Trophoblast cell (in vitro differentiated cells and primary cell): ENCODE measurements around the gene KCNN3.

Source experiments
- DNase-seq, 2 donors: peaks; one replicate each; pipeline ENCODE4 v3.0.0-alpha.2; 2016
- H2AFZ ChIP-seq: 2 replicates; pipeline ENCODE4 v1.6.1; 2013; ENCODE audit warnings: low read length, moderate library complexity, mild to moderate bottlenecking; ENCODE audit not compliant: insufficient read depth, poor library complexity
- H2AK5ac ChIP-seq: 2 replicates; pipeline ENCODE4 v1.6.1; 2013; ENCODE audit warnings: mild to moderate bottlenecking, low read length
- H2BK120ac ChIP-seq: 2 replicates; pipeline ENCODE4 v1.6.1; 2013; ENCODE audit warnings: low read length, mild to moderate bottlenecking, moderate library complexity; ENCODE audit not compliant: insufficient read depth, poor library complexity
- H2BK12ac ChIP-seq: 2 replicates; pipeline ENCODE4 v1.6.1; 2013; ENCODE audit warnings: mild to moderate bottlenecking, low read length, moderate library complexity
- H2BK5ac ChIP-seq: 2 replicates; pipeline ENCODE4 v1.6.1; 2013; ENCODE audit warnings: low read length, low read depth, moderate library complexity, mild to moderate bottlenecking; ENCODE audit not compliant: poor library complexity
- H3K14ac ChIP-seq: 2 replicates; pipeline ENCODE4 v1.6.1; 2013; ENCODE audit warnings: mild to moderate bottlenecking, low read length
- H3K18ac ChIP-seq: 2 replicates; pipeline ENCODE4 v1.6.1; 2013; ENCODE audit warnings: mild to moderate bottlenecking, low read length
- H3K23ac ChIP-seq: 2 replicates; pipeline ENCODE4 v1.6.1; 2013; ENCODE audit warnings: low read length
- H3K27ac ChIP-seq: 2 replicates; pipeline ENCODE4 v1.5.1; 2013; ENCODE audit warnings: low read depth, mild to moderate bottlenecking, inconsistent platforms, low read length, moderate library complexity
- H3K27me3 ChIP-seq: 2 replicates; pipeline ENCODE4 v1.6.1; 2013; ENCODE audit warnings: inconsistent platforms, mild to moderate bottlenecking, low read length, moderate library complexity; ENCODE audit not compliant: insufficient read depth
- H3K36me3 ChIP-seq, 2 experiments: 1 replicate in 1 of 2; 2 replicates in 1 of 2; pipeline ENCODE4 v1.6.1; 2013; ENCODE audit warnings: low read length in 2 of 2, mild to moderate bottlenecking in 2 of 2, moderate library complexity in 1 of 2; ENCODE audit not compliant: insufficient read depth in 2 of 2, control insufficient read depth in 1 of 2
- H3K4ac ChIP-seq: 2 replicates; pipeline ENCODE4 v1.6.1; 2013; ENCODE audit warnings: low read depth, mild to moderate bottlenecking, low read length, moderate library complexity
- H3K4me1 ChIP-seq, 2 experiments: 1 replicate in 1 of 2; 2 replicates in 1 of 2; pipeline ENCODE4 v1.6.1; 2013; ENCODE audit warnings: low read length in 2 of 2, mild to moderate bottlenecking in 2 of 2, moderate library complexity in 1 of 2; ENCODE audit not compliant: insufficient read depth in 2 of 2, control insufficient read depth in 1 of 2
- H3K4me2 ChIP-seq: 2 replicates; pipeline ENCODE4 v1.6.1; 2013; ENCODE audit warnings: inconsistent platforms, mild to moderate bottlenecking, low read length, moderate library complexity
- H3K4me3 ChIP-seq: 2 replicates; pipeline ENCODE4 v1.5.1; 2013; ENCODE audit warnings: mild to moderate bottlenecking, low read depth, low read length, inconsistent platforms
- H3K79me1 ChIP-seq: one replicate; pipeline ENCODE4 v1.6.1; 2013; ENCODE audit warnings: low read length
- H3K79me2 ChIP-seq: 2 replicates; pipeline ENCODE4 v1.6.1; 2013; ENCODE audit warnings: low read length, mild to moderate bottlenecking; ENCODE audit not compliant: control insufficient read depth, insufficient read depth, poor library complexity
- H3K9ac ChIP-seq: 2 replicates; pipeline ENCODE4 v1.6.1; 2013; ENCODE audit warnings: mild to moderate bottlenecking, low read length
- H3K9me3 ChIP-seq: 2 replicates; pipeline ENCODE4 v1.6.1; 2013; ENCODE audit warnings: low read depth, mild to moderate bottlenecking, control low read depth, inconsistent platforms, low read length; ENCODE audit not compliant: insufficient read depth
- H4K12ac ChIP-seq: 2 replicates; pipeline ENCODE4 v1.6.1; 2013; ENCODE audit warnings: low read depth, mild to moderate bottlenecking, low read length, moderate library complexity
- H4K8ac ChIP-seq: 2 replicates; pipeline ENCODE4 v1.6.1; 2013; ENCODE audit warnings: low read depth, mild to moderate bottlenecking, low read length, moderate library complexity
- H4K91ac ChIP-seq: one replicate; pipeline ENCODE4 v1.6.1; 2013; ENCODE audit warnings: low read depth, mild to moderate bottlenecking, low read length, moderate library complexity
- WGBS: extraction: QIAGEN DNeasy Blood & Tissue Kit; methylation state at CpG from one replicate; pipeline ENCODE4 v1.1.7; 2013; ENCODE audit warnings: missing lambda C conversion rate; ENCODE audit not compliant: insufficient read length, insufficient coverage; ENCODE audit errors: extremely low coverage; 5-methylcytosine and 5-hydroxymethylcytosine counted together

Gene KCNN3

DNA sequence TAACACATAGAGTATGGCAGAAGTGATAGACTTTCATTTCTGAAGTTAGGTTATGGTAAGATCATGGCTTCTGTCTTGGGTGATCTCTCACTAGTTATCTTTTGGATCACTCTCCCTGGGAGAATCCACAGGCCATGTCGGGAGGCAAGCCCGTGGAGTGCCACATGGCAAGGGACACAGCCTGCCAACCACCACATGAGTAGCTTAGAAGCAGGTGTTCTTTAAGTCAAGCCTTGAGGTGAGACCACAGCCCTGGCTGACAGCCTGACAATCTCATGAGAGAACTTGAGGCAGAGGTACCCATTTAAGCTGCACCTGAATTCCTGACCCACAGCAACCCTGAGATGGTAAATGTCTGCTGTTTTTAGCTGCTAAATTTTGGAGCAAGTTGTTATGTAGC, 130.4 kb downstream of the KCNN3 start:
- no peak overlapping the region for H3K14ac ChIP-seq
- H3K27ac ChIP-seq, result no peak overlapping the region
- H3K79me2 ChIP-seq, result no peaks in the 10 kb centered on the region
- WGBS, result no CpG with 5 or more reads among the region's 2 CpGs
- DNase-seq, result no peak
- no peaks in the 10 kb centered on the region for H3K4me1 ChIP-seq
- no peak overlapping the region for H3K4ac ChIP-seq
- H3K4me2 ChIP-seq, result no peak overlapping the region
- no peaks in the 10 kb centered on the region for H3K36me3 ChIP-seq
- H2AFZ ChIP-seq, result no peak overlapping the region
- H4K8ac ChIP-seq, result no peak overlapping the region
- H3K18ac ChIP-seq, result no peak overlapping the region
- H3K23ac ChIP-seq, result no peak overlapping the region
- H3K9ac ChIP-seq, result no peak overlapping the region
- H3K4me3 ChIP-seq, result peak overlapping the region; percentile 28
- no peak overlapping the region for H2BK120ac ChIP-seq
- no peaks in the 10 kb centered on the region for H3K9me3 ChIP-seq
- H3K27me3 ChIP-seq, result no peaks in the 10 kb centered on the region
- H2BK12ac ChIP-seq, result no peak overlapping the region
- no peaks in the 10 kb centered on the region for H3K79me1 ChIP-seq
- H4K91ac ChIP-seq, result no peak overlapping the region
- H2AK5ac ChIP-seq, result no peak overlapping the region
- H2BK5ac ChIP-seq, result no peak overlapping the region
- no peak overlapping the region for H4K12ac ChIP-seq

DNA sequence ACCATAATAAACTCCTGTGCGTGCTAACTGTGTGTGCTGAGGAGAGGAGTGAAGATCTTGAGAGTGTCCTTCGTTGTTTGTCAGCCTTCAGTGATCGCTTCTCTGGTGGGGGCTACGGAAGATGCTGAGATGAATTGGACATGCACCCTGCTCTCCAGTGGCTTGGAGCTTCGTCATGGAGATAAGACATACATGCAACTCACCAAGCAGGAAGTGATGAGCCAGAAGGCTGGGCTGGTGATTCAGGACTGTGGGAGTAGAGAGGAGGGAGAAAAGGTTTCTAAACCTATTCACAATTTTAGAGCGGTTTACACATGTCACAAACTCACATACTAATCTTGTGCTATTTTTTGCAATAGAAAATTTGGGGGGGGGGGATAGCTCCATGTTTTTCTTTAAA, 133.2 kb downstream of the KCNN3 start:
- Histone ChIP-seq H2AK5ac (no peak overlapping the region), H3K79me2 (no peaks in the 10 kb centered on the region), H3K4me2 (no peak overlapping the region), H3K4me1 (no peaks in the 10 kb centered on the region), H3K23ac (no peak overlapping the region), H3K9me3 (peaks cover 3% of the 10 kb centered on the region), H2BK120ac (no peak overlapping the region), H3K4me3 (no peak overlapping the region), H3K9ac (no peak overlapping the region), H3K79me1 (no peaks in the 10 kb centered on the region), H3K4ac (no peak overlapping the region), H3K18ac (no peak overlapping the region), H2BK12ac (no peak overlapping the region), H3K27ac (no peak overlapping the region), H4K91ac (no peak overlapping the region), H2BK5ac (no peak overlapping the region), H3K27me3 (no peaks in the 10 kb centered on the region), H2AFZ (no peak overlapping the region), H4K12ac (no peak overlapping the region), H4K8ac (no peak overlapping the region), H3K14ac (no peak overlapping the region), H3K36me3 (no peaks in the 10 kb centered on the region)
- WGBS, result no CpG with 5 or more reads among the region's 6 CpGs
- no peak for DNase-seq

DNA sequence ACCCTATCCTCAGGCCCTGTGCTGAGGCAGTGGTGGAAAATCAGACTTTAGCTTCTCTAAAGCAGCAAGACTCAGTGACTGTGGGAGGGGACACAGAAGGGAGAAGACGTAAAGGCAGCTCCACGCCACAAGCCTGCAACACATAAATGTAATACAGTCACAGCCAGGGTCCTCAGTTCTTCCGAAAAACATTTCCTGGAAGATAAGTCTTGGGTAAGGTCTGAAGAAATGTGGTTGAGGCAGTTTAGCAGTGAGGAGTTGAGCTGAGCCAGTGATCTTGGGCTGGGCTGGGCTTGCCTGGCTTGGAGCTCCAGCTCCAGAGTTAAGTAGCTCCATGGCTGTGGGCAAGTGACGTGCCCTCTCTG, 134.3 kb downstream of the KCNN3 start:
- Histone ChIP-seq H3K36me3 (no peaks in the 10 kb centered on the region), H3K18ac (no peak overlapping the region), H3K4me1 (peaks cover 0 to under 1% of the 10 kb centered on the region in 2 experiments), H3K4me2 (no peak overlapping the region), H3K79me2 (no peaks in the 10 kb centered on the region), H3K27ac (no peak overlapping the region), H3K79me1 (no peaks in the 10 kb centered on the region), H3K23ac (no peak overlapping the region), H3K9ac (no peak overlapping the region), H2AK5ac (no peak overlapping the region), H3K14ac (no peak overlapping the region), H3K9me3 (peaks cover 3% of the 10 kb centered on the region), H2BK12ac (no peak overlapping the region), H3K4me3 (no peak overlapping the region), H2AFZ (no peak overlapping the region), H4K8ac (no peak overlapping the region), H4K12ac (no peak overlapping the region), H2BK5ac (no peak overlapping the region), H4K91ac (no peak overlapping the region), H3K27me3 (no peaks in the 10 kb centered on the region), H2BK120ac (no peak overlapping the region), H3K4ac (no peak overlapping the region)
- WGBS, result no CpG with 5 or more reads among the region's 4 CpGs
- DNase-seq, result peak; percentile 37 to 47

DNA sequence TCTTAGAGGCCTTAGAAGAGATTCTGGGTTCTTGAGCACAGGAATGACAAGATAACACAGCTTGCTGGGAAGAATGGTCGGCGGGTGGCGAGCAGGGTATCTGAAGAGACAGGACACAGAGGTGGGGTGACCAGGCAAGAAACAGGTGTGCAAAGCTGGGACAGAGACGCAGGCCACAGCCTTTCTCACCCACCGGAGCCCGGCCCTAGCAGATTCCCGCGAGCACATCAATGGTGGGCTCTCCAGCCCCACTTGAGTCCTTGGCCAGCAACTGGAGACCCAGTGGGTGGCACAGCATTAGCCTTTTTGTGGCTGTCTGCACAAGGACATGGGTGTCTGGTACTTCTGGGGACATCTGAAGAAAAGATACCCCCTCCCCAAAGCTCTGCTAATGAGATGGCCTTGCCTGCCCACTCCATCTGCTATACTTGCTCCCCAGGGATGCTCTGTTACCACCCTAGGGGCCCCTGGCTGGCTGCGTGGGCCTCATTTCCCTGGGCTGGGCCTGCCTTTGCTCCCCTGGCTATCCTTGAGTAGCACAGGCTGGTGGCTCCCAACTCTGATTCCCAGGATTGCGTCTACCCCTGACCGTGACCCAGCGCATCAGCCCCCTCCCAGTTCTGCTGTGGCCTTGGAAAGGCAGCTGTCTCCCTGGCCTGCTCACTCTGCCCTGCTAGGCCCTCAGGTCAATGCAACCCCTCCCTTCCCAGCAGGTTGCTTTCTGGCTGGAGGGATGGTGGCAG, 134.8 kb downstream of the KCNN3 start:
- H3K4me1 ChIP-seq, result peaks cover 0 to 3% of the 10 kb centered on the region in 2 experiments
- H3K23ac ChIP-seq, result no peak overlapping the region
- DNase-seq, result no peak
- H2BK120ac ChIP-seq, result no peak overlapping the region
- H3K9ac ChIP-seq, result no peak overlapping the region
- H3K36me3 ChIP-seq, result no peaks in the 10 kb centered on the region
- H3K27me3 ChIP-seq, result no peaks in the 10 kb centered on the region
- H2BK5ac ChIP-seq, result no peak overlapping the region
- peaks cover 3% of the 10 kb centered on the region for H3K9me3 ChIP-seq
- no peak overlapping the region for H4K8ac ChIP-seq
- H3K14ac ChIP-seq, result no peak overlapping the region
- no peak overlapping the region for H2AFZ ChIP-seq
- no peak overlapping the region for H4K91ac ChIP-seq
- WGBS, result no CpG with 5 or more reads among the region's 12 CpGs
- H3K4me3 ChIP-seq, result no peak overlapping the region
- H3K18ac ChIP-seq, result no peak overlapping the region
- H2AK5ac ChIP-seq, result no peak overlapping the region
- no peaks in the 10 kb centered on the region for H3K79me1 ChIP-seq
- H3K4me2 ChIP-seq, result no peak overlapping the region
- H3K27ac ChIP-seq, result no peak overlapping the region
- H3K79me2 ChIP-seq, result no peaks in the 10 kb centered on the region
- no peak overlapping the region for H4K12ac ChIP-seq
- no peak overlapping the region for H3K4ac ChIP-seq
- H2BK12ac ChIP-seq, result no peak overlapping the region
